NCI-H748 (cell line): ENCODE measurements around the gene CLRN3.
A peak's percentile ranks its signal among the peaks of the same experiment; 100 is the strongest.

Experiments used
- DNase-seq: peaks from one replicate; lab custom pipeline; 2025; ENCODE audit not compliant: unreplicated experiment; lab: John Stamatoyannopoulos, UW

CLRN3 gene

GRCh38 chr10:127875449-127875765 is 17.3 kb downstream of the CLRN3 start:
- no peak for DNase-seq

GRCh38 chr10:127874671-127875448 is 17.9 kb downstream of the CLRN3 start:
- DNase-seq, result no peak

GRCh38 chr10:127873901-127874470 is 18.8 kb downstream of the CLRN3 start:
- no peak for DNase-seq

- no peak for DNase-seq
Measured at GRCh38 chr10:127872871-127873600, 19.7 kb downstream of the CLRN3 start.

- DNase-seq, result no peak
Measured at GRCh38 chr10:127872011-127872761, 20.6 kb downstream of the CLRN3 start.

GRCh38 chr10:127871631-127872010 is 21.1 kb downstream of the CLRN3 start:
- peak; percentile 43 for DNase-seq

- no peak for DNase-seq
Measured at GRCh38 chr10:127869329-127869728, 23.4 kb downstream of the CLRN3 start.

GRCh38 chr10:127867805-127868204 is 24.9 kb downstream of the CLRN3 start:
- no peak for DNase-seq

GRCh38 chr10:127866276-127867013 is 26.3 kb downstream of the CLRN3 start:
- DNase-seq, result no peak

- no peak for DNase-seq
Measured at GRCh38 chr10:127863231-127863825, 29.4 kb downstream of the CLRN3 start.

GRCh38 chr10:127860592-127860991 is 32.1 kb downstream of the CLRN3 start:
- no peak for DNase-seq

GRCh38 chr10:127855976-127856375 is 36.8 kb downstream of the CLRN3 start:
- no peak for DNase-seq

GRCh38 chr10:127855591-127855881 is 37.2 kb downstream of the CLRN3 start:
- DNase-seq, result no peak

- DNase-seq, result no peak
Measured at GRCh38 chr10:127854769-127855590, 37.8 kb downstream of the CLRN3 start.

GRCh38 chr10:127853868-127854768 is 38.6 kb downstream of the CLRN3 start:
- DNase-seq, result peak; percentile 58

- no peak for DNase-seq
Measured at GRCh38 chr10:127852456-127852855, 40.3 kb downstream of the CLRN3 start.

- no peak for DNase-seq
Measured at GRCh38 chr10:127851661-127852194, 41.0 kb downstream of the CLRN3 start.

GRCh38 chr10:127850944-127851343 is 41.8 kb downstream of the CLRN3 start:
- DNase-seq, result no peak

- no peak for DNase-seq
Measured at GRCh38 chr10:127849921-127850320, 42.8 kb downstream of the CLRN3 start.
